Activated CD8-positive, alpha-beta T cell treated with anti-CD3 and anti-CD28 coated beads for 36 hours (primary cell): ENCODE results near the gene VSTM1. TPM values are rescaled to one million over a fixed set of nuclear protein-coding genes. Genes with fewer than 3 reads are reported as not detected.
"Not testable (repeated sequence)": the region's sequence is repeated elsewhere in the genome, so short reads cannot be mapped to it uniquely, and the experiment has no call there.

ENCODE experiments used
- ATAC-seq: fragments of 200-7000 bp; cut with Tn5 transposase; one replicate; pipeline ENCODE4 v1.10.0; 2021; ENCODE audit warnings: mild to moderate bottlenecking, moderate library complexity
- CTCF ChIA-PET: fragments of 350-600 bp; sonication (Branson Sonifier 250); formaldehyde crosslinking; loops from one replicate; lab custom pipeline; 2021; ENCODE audit warnings: antibody characterized with exemption; lab: Charles Lee
- POLR2A ChIA-PET: fragments of 350-600 bp; sonication (Branson Sonifier 250); formaldehyde crosslinking; loops from one replicate; lab custom pipeline; 2021; ENCODE audit warnings: antibody characterized with exemption; lab: Charles Lee
- DNase-seq: peaks from one replicate; pipeline ENCODE4 v3.0.0-alpha.2; 2020
- H3K27ac Mint-ChIP-seq: one replicate; pipeline ENCODE4 v1.8.0; 2021; ENCODE audit warnings: mild to moderate bottlenecking, mixed read lengths
- H3K27me3 Mint-ChIP-seq: one replicate; pipeline ENCODE4 v1.8.0; 2021; ENCODE audit warnings: mixed read lengths
- H3K36me3 Mint-ChIP-seq: one replicate; pipeline ENCODE4 v1.8.0; 2021; ENCODE audit warnings: low read depth, mixed read lengths
- H3K4me1 Mint-ChIP-seq: one replicate; pipeline ENCODE4 v1.8.0; 2021; ENCODE audit warnings: low read depth, mixed read lengths
- H3K4me3 Mint-ChIP-seq: one replicate; pipeline ENCODE4 v1.8.0; 2021; ENCODE audit warnings: mild to moderate bottlenecking, moderate library complexity, mixed read lengths
- H3K9me3 Mint-ChIP-seq: one replicate; pipeline ENCODE4 v1.8.0; 2021; ENCODE audit warnings: mixed read lengths
- CTCF ChIP-seq: fragments of 200-600 bp; IDR thresholded peaks from one replicate; pipeline ENCODE4 v1.8.0; 2022; ENCODE audit warnings: antibody characterized with exemption, mild to moderate bottlenecking
- intact Hi-C: fragments of 100-400 bp; cut with micrococcal nuclease; formaldehyde crosslinking; loops from one replicate; pipeline ENCODE4 v1.10.0; 2022
- total RNA-seq, 2 experiments: library from RNA; stranded (reverse); gene quantifications; one replicate each; pipeline ENCODE4 v1.2.3, GENCODE V29; 2021

VSTM1 gene
- total RNA-seq, 2 experiments from 2014 or later: not detected

- ATAC-seq (no peak), DNase-seq (no peak)
- no peak overlapping the region for H3K27ac Mint-ChIP-seq
- no peaks in the 10 kb centered on the region for H3K36me3 Mint-ChIP-seq
- CTCF ChIA-PET: interaction anchor here (1.3 to 2.2 kb wide), 2 partner anchors 19 to 250 kb away, joined by 3 to 12 read pairs; no protein-coding TSS in a partner anchor
- peaks cover 6% of the 10 kb centered on the region for H3K27me3 Mint-ChIP-seq
- intact Hi-C loops: no loop called here
- no peak for TF ChIP-seq CTCF
- H3K4me3 Mint-ChIP-seq: no peak overlapping the region
- POLR2A ChIA-PET: interaction anchor here (0.6 kb wide), 1 partner anchor 1628 kb away, joined by 3 read pairs; no protein-coding TSS in a partner anchor
- H3K9me3 Mint-ChIP-seq: no peaks in the 10 kb centered on the region
- no peaks in the 10 kb centered on the region for H3K4me1 Mint-ChIP-seq
Observed at GRCh38 chr19:54042989-54043388, 20.7 kb downstream of the VSTM1 start.

- no peak for DNase-seq
- Mint-ChIP-seq H3K4me1 (no peaks in the 10 kb centered on the region), H3K4me3 (no peak overlapping the region), H3K27ac (no peak overlapping the region), H3K27me3 (peaks cover 6% of the 10 kb centered on the region), H3K9me3 (no peaks in the 10 kb centered on the region), H3K36me3 (no peaks in the 10 kb centered on the region)
- no peak for TF ChIP-seq CTCF
- POLR2A ChIA-PET: no interaction called here
- CTCF ChIA-PET: interaction anchor here (1.0 to 2.2 kb wide), 3 partner anchors 12 to 249 kb away, joined by 3 to 12 read pairs (median 4); no protein-coding TSS in a partner anchor
- no peak for ATAC-seq
- intact Hi-C loops: no loop called here
Observed at GRCh38 chr19:54041969-54042606, 21.6 kb downstream of the VSTM1 start.

GRCh38 chr19:54040003-54040402 is 23.7 kb downstream of the VSTM1 start:
- no peaks in the 10 kb centered on the region for H3K4me1 Mint-ChIP-seq
- TF ChIP-seq CTCF: no peak
- no peak for ATAC-seq
- no peak overlapping the region for H3K27ac Mint-ChIP-seq
- CTCF ChIA-PET: interaction anchor here (2.4 to 3.7 kb wide), 2 partner anchors 10 to 16 kb away, joined by 7 to 20 read pairs; no protein-coding TSS in a partner anchor
- H3K4me3 Mint-ChIP-seq: no peak overlapping the region
- intact Hi-C loops: no loop called here
- DNase-seq: no peak
- no peaks in the 10 kb centered on the region for H3K9me3 Mint-ChIP-seq
- peaks cover 4% of the 10 kb centered on the region for H3K27me3 Mint-ChIP-seq
- no peaks in the 10 kb centered on the region for H3K36me3 Mint-ChIP-seq
- POLR2A ChIA-PET: no interaction called here

GRCh38 chr19:54036542-54036941 is 27.2 kb downstream of the VSTM1 start:
- DNase-seq, POLR2A ChIA-PET, H3K27ac Mint-ChIP-seq, H3K4me1 Mint-ChIP-seq, H3K9me3 Mint-ChIP-seq, ATAC-seq, H3K27me3 Mint-ChIP-seq, H3K36me3 Mint-ChIP-seq, intact Hi-C loops, H3K4me3 Mint-ChIP-seq: not testable (repeated sequence)
- CTCF ChIA-PET: interaction anchor here (1.7 to 2.0 kb wide), 2 partner anchors 13 kb away, joined by 4 to 10 read pairs; no protein-coding TSS in a partner anchor

- no peak overlapping the region for H3K27ac Mint-ChIP-seq
- ATAC-seq: no peak
- no peak for DNase-seq
- no peaks in the 10 kb centered on the region for H3K4me1 Mint-ChIP-seq
- intact Hi-C loops: no loop called here
- no peak overlapping the region for H3K4me3 Mint-ChIP-seq
- TF ChIP-seq CTCF: no peak
- POLR2A ChIA-PET: no interaction called here
- no peaks in the 10 kb centered on the region for H3K36me3 Mint-ChIP-seq
- H3K27me3 Mint-ChIP-seq: peaks cover 15% of the 10 kb centered on the region
- no peaks in the 10 kb centered on the region for H3K9me3 Mint-ChIP-seq
- CTCF ChIA-PET: interaction anchor here (0.8 to 2.0 kb wide), 2 partner anchors 12 to 243 kb away, joined by 4 to 10 read pairs; no protein-coding TSS in a partner anchor
Observed at GRCh38 chr19:54035215-54036178, 28.2 kb downstream of the VSTM1 start.
